Activated CD8-positive, alpha-beta memory T cell treated with anti-CD3 and anti-CD28 coated beads, Interleukin-2, amount 50 U/mL, for 4 hours (primary cell): ENCODE results near the gene C19orf67.

Experiments used
- DNase-seq: peaks from one replicate; pipeline ENCODE4 v3.0.0-alpha.2; 2020

Gene C19orf67

GRCh38 chr19:14107581-14108461 lies 22.2 kb upstream of the C19orf67 start:
- no peak for DNase-seq

- DNase-seq, result no peak
These were observed 21.3 kb upstream of the C19orf67 start for GRCh38 chr19:14106840-14107239.

GRCh38 chr19:14105680-14106079 lies 20.1 kb upstream of the C19orf67 start:
- DNase-seq, result no peak

- no peak for DNase-seq
These were observed 17.7 kb upstream of the C19orf67 start for GRCh38 chr19:14103310-14103709.

GRCh38 chr19:14102756-14103155 lies 17.2 kb upstream of the C19orf67 start:
- DNase-seq, result no peak

GRCh38 chr19:14102102-14102696 lies 16.6 kb upstream of the C19orf67 start:
- no peak for DNase-seq

GRCh38 chr19:14101003-14101545 lies 15.5 kb upstream of the C19orf67 start:
- no peak for DNase-seq

GRCh38 chr19:14097532-14098151 lies 12.1 kb upstream of the C19orf67 start:
- no peak for DNase-seq

GRCh38 chr19:14096272-14096992 lies 10.8 kb upstream of the C19orf67 start:
- DNase-seq, result no peak

GRCh38 chr19:14094854-14095253 lies 9.3 kb upstream of the C19orf67 start:
- no peak for DNase-seq

- DNase-seq, result no peak
These were observed 7.7 kb upstream of the C19orf67 start for GRCh38 chr19:14093117-14093823.

GRCh38 chr19:14091813-14092462 lies 6.4 kb upstream of the C19orf67 start:
- peak; percentile 52 for DNase-seq

GRCh38 chr19:14091081-14091812 lies 5.7 kb upstream of the C19orf67 start:
- DNase-seq, result peak; percentile 57

GRCh38 chr19:14090509-14091080 lies 5.0 kb upstream of the C19orf67 start, which contains the start of gene SAMD1:
TSS of gene SAMD1 (minus strand) at chr19:14090751.
- DNase-seq, result peak; percentile 86

- DNase-seq, result peak; percentile 54
These were observed 4.3 kb upstream of the C19orf67 start for GRCh38 chr19:14089662-14090508.

- no peak for DNase-seq
These were observed 3.8 kb upstream of the C19orf67 start for GRCh38 chr19:14089412-14089661.

GRCh38 chr19:14088634-14089411 lies 3.2 kb upstream of the C19orf67 start:
- no peak for DNase-seq

- no peak for DNase-seq
These were observed 515 bp upstream of the C19orf67 start for GRCh38 chr19:14086098-14086497.

GRCh38 chr19:14082675-14082960 lies 3.0 kb downstream of the C19orf67 start:
- DNase-seq, result no peak
